ENCODE results near the gene STRN4.
"Not testable (repeated sequence)": the region's sequence is repeated elsewhere in the genome, so short reads cannot be mapped to it uniquely, and the experiment has no call there.

Gene STRN4

GRCh38 chr19:46782355-46783019 is 36.2 kb upstream of the STRN4 start:
- no peaks in the 10 kb centered on the region for H3K27me3 ChIP-seq (ENCODE audit: low read length)
- no peaks in the 10 kb centered on the region for H3K9me2 ChIP-seq (replicated peaks; ENCODE audit: insufficient read depth, low read length)
- no peak overlapping the region for H3K4me2 ChIP-seq (ENCODE audit: low read depth, low read length, poor library complexity, severe bottlenecking)
- H3K4me3 ChIP-seq (ENCODE audit: insufficient read depth, low read length, poor library complexity, severe bottlenecking) = no peak overlapping the region
- peaks cover 3% of the 10 kb centered on the region; the same call in 1 of the 2 replicates for H4K20me1 ChIP-seq (ENCODE audit: low read depth, low read length)
- peaks cover 53% of the 10 kb centered on the region for H3K79me2 ChIP-seq (ENCODE audit: insufficient read depth, low read length)
- no peak overlapping the region for H3K9ac ChIP-seq (ENCODE audit: low read length)
- no peak for TF ChIP-seq CTCF (IDR thresholded peaks at IDR 0.05; ENCODE audit: insufficient read depth, low read length, poor library complexity, severe bottlenecking)
- no peak for TF ChIP-seq EZH2phosphoT487 (conservative IDR thresholded peaks at IDR 0.05; ENCODE audit: low read length)
- H3K9me3 ChIP-seq (ENCODE audit: insufficient read depth, low read length) = no peaks in the 10 kb centered on the region
- H3K27ac ChIP-seq (ENCODE audit: low read depth, low read length) = no peak overlapping the region
- peaks cover 24% of the 10 kb centered on the region for H3F3A ChIP-seq (ENCODE audit: insufficient read depth)
- no peak overlapping the region for H2AFZ ChIP-seq (ENCODE audit: low read depth, low read length, severe bottlenecking)
- peaks cover 14% of the 10 kb centered on the region for H3K36me3 ChIP-seq (ENCODE audit: low read length)

GRCh38 chr19:46777956-46778645 is 31.9 kb upstream of the STRN4 start:
- H3F3A ChIP-seq (ENCODE audit: insufficient read depth) = not testable (repeated sequence)
- peaks cover 15% of the 10 kb centered on the region; the same call in 1 of the 2 replicates for H3K36me3 ChIP-seq (ENCODE audit: low read length)

GRCh38 chr19:46776927-46777911 is 31.0 kb upstream of the STRN4 start:
- H3K9me2 ChIP-seq (replicated peaks; ENCODE audit: insufficient read depth, low read length) = no peaks in the 10 kb centered on the region
- H3K79me2 ChIP-seq (ENCODE audit: insufficient read depth, low read length) = 0 out of 2 replicates have a peak, but pooled peaks cover under 1% of the 10 kb centered on the region
- no peaks in the 10 kb centered on the region for H3K27me3 ChIP-seq (ENCODE audit: low read length)
- H3K36me3 ChIP-seq (ENCODE audit: low read length) = peaks cover 15% of the 10 kb centered on the region; the same call in 1 of the 2 replicates
- H3K27ac ChIP-seq (ENCODE audit: low read depth, low read length) = no peak overlapping the region
- TF ChIP-seq CTCF (IDR thresholded peaks at IDR 0.05; ENCODE audit: insufficient read depth, low read length, poor library complexity, severe bottlenecking) = no peak
- no peak for TF ChIP-seq EZH2phosphoT487 (conservative IDR thresholded peaks at IDR 0.05; ENCODE audit: low read length)
- H4K20me1 ChIP-seq (ENCODE audit: low read depth, low read length) = 0 out of 2 replicates have a peak, but pooled peaks cover 3% of the 10 kb centered on the region
- H2AFZ ChIP-seq (ENCODE audit: low read depth, low read length, severe bottlenecking) = no peak overlapping the region
- no peak overlapping the region for H3K9ac ChIP-seq (ENCODE audit: low read length)
- H3K4me3 ChIP-seq (ENCODE audit: insufficient read depth, low read length, poor library complexity, severe bottlenecking) = no peak overlapping the region
- H3K9me3 ChIP-seq (ENCODE audit: insufficient read depth, low read length) = no peaks in the 10 kb centered on the region
- H3F3A ChIP-seq (ENCODE audit: insufficient read depth) = peaks cover 7% of the 10 kb centered on the region
- H3K4me2 ChIP-seq (ENCODE audit: low read depth, low read length, poor library complexity, severe bottlenecking) = no peak overlapping the region

More at GRCh38 chr19:46777956-46778645, 31.9 kb upstream of the STRN4 start:
- not testable (repeated sequence) for H3K4me3 ChIP-seq (ENCODE audit: insufficient read depth, low read length, poor library complexity, severe bottlenecking); H3K27me3 ChIP-seq (ENCODE audit: low read length); H4K20me1 ChIP-seq (ENCODE audit: low read depth, low read length); H3K9me3 ChIP-seq (ENCODE audit: insufficient read depth, low read length); H2AFZ ChIP-seq (ENCODE audit: low read depth, low read length, severe bottlenecking); H3K79me2 ChIP-seq (ENCODE audit: insufficient read depth, low read length); H3K27ac ChIP-seq (ENCODE audit: low read depth, low read length); H3K9me2 ChIP-seq (replicated peaks; ENCODE audit: insufficient read depth, low read length); H3K4me2 ChIP-seq (ENCODE audit: low read depth, low read length, poor library complexity, severe bottlenecking); H3K9ac ChIP-seq (ENCODE audit: low read length)

Data from SU-DHL-6 (cell line).